ENCODE data around the gene DLGAP4. TPM values are rescaled to one million over a fixed set of nuclear protein-coding genes. Genes with fewer than 3 reads are reported as not detected.

DLGAP4 gene
- total and polyA plus RNA-seq, 10 of the 15 experiments (the other 5 are each of a cell fraction or from before 2014, with no cell fraction given), result 0.42 to 43.3 (median 19.0) TPM

GRCh38 chr20:36485286-36485685 is 179.1 kb downstream of the DLGAP4 start:
- TF ChIP-seq CBX3 (IDR thresholded peaks at IDR 0.05; ENCODE audit: borderline replicate concordance, low read depth) (no peak), GABPA (IDR thresholded peaks at IDR 0.05; ENCODE audit: low read depth) (no peak), TCF3 (IDR thresholded peaks at IDR 0.05; ENCODE audit: borderline replicate concordance, insufficient read depth, low read depth, low read length) (no peak), RCOR1 (conservative IDR thresholded peaks at IDR 0.05; ENCODE audit: low read depth, low read length) (no peak), IKZF2 (IDR thresholded peaks at IDR 0.05) (no peak), IRF3 (IDR thresholded peaks at IDR 0.05) (no peak), POLR2A (IDR thresholded peaks at IDR 0.05; ENCODE audit: low read depth, low read length) (no peak), BMI1 (IDR thresholded peaks at IDR 0.05; ENCODE audit: borderline replicate concordance) (no peak), MEF2A (IDR thresholded peaks at IDR 0.05; ENCODE audit: insufficient read depth, low read depth, low read length) (no peak), KLF5 (IDR thresholded peaks at IDR 0.05; ENCODE audit: partially characterized antibody) (no peak), RELB (IDR thresholded peaks at IDR 0.05; ENCODE audit: low read depth) (no peak), CBX5 (IDR thresholded peaks at IDR 0.05; ENCODE audit: low read depth) (no peak), ATF3 (IDR thresholded peaks at IDR 0.05; ENCODE audit: borderline replicate concordance, extremely low read depth, low read depth, low read length) (no peak)
- H3K36me3 ChIP-seq (ENCODE audit: control insufficient read depth in 2 of 2, insufficient read depth in 2 of 2, low read length in 1 of 2), result no peaks in the 10 kb centered on the region; a peak in 1 of 4 replicates
- no peak overlapping the region for H3K4me2 ChIP-seq (ENCODE audit: control insufficient read depth, insufficient read depth)
- no peak overlapping the region for H2AFZ ChIP-seq (ENCODE audit: control insufficient read depth, low read depth, low read length)
- H3K4me3 ChIP-seq, result no peak overlapping the region
- no peak for ATAC-seq
- intact Hi-C loops (cut with micrococcal nuclease; ENCODE audit: unreplicated experiment), result no loop called here
- WGBS (ENCODE audit: insufficient coverage, insufficient replicate concordance, low lambda C conversion rate, missing lambda C conversion rate), result 100% methylated on average over 3 of the region's 3 CpGs
- in situ Hi-C loops (cut with MboI), result no loop called here
- DNase-seq (ENCODE audit: low read depth, low spot score), result no peak
- POLR2A ChIA-PET, result interaction anchor here (0.6 to 1.1 kb wide), 3 partner anchors 10 to 1031 kb away, joined by 3 to 6 read pairs (median 3); no protein-coding TSS in a partner anchor
- H3K9ac ChIP-seq (ENCODE audit: control insufficient read depth, insufficient read depth, low read length), result no peak overlapping the region
- H3K4me1 ChIP-seq (ENCODE audit: control insufficient read depth, insufficient read depth, low read length), result peaks cover 13% of the 10 kb centered on the region
- H4K20me1 ChIP-seq (ENCODE audit: control insufficient read depth, insufficient read depth), result no peaks in the 10 kb centered on the region
- BruUV-seq (replicated peaks), result no TSS peak
- SMC1A ChIA-PET (ENCODE audit: uncharacterized antibody, unreplicated experiment), result interaction anchor here (0.8 to 1.4 kb wide), 2 partner anchors 12 to 21 kb away, joined by 3 to 6 read pairs; no protein-coding TSS in a partner anchor
- CTCF ChIA-PET, result interaction anchor here (1.3 to 3.0 kb wide), 4 partner anchors 8 to 434 kb away, joined by 3 to 10 read pairs (median 6); no protein-coding TSS in a partner anchor
- RAD21 ChIA-PET (ENCODE audit: unreplicated experiment), result interaction anchor here (0.7 kb wide), 1 partner anchor 12 kb away, joined by 3 read pairs; no protein-coding TSS in a partner anchor
- no peaks in the 10 kb centered on the region for H3K27me3 ChIP-seq (replicated peaks in 1 of 2; ENCODE audit: control insufficient read depth in 2 of 2, insufficient read depth in 2 of 2, low read length in 1 of 2)
- H3K27ac ChIP-seq (ENCODE audit: control insufficient read depth, insufficient read depth), result no peak overlapping the region
- no peaks in the 10 kb centered on the region for H3K9me3 ChIP-seq (replicated peaks; ENCODE audit: control insufficient read depth, insufficient read depth, low read length)
- no peak for FAIRE-seq
- peaks cover 5% of the 10 kb centered on the region for H3K79me2 ChIP-seq (ENCODE audit: control insufficient read depth, insufficient read depth, low read length)

Measured in GM12878 (cell line).